Upper lobe of left lung (tissue), 4 donors: ENCODE data around the gene TTLL5.

Experiments used
- CTCF ChIP-seq, 6 experiments: fragments of 450-650 bp in 4 of 6; fragments of 200-600 bp in 2 of 6; sonication (generic) in 2 of 6; IDR thresholded peaks; one replicate each; pipeline ENCODE4 v1.5.1; 2016 to 2019; ENCODE audit warnings: antibody characterized with exemption in 6 of 6
- POLR2AphosphoS5 ChIP-seq, 2 donors: sonication (generic); formaldehyde crosslinking; IDR thresholded peaks; one replicate each; pipeline ENCODE4 v1.5.1; 2017; ENCODE audit warnings: antibody characterized with exemption in 2 of 2

GRCh38 chr14:75781096-75781495 is 120.0 kb downstream of the TTLL5 start:
- TF ChIP-seq CTCF (IDR thresholded peaks at IDR 0.05) (no peak), POLR2AphosphoS5 (IDR thresholded peaks at IDR 0.05) (no peak)
